H1 (cell line): ENCODE measurements around the gene TPRG1L.

Experiments
- EGR1 ChIP-seq: IDR thresholded peaks from 2 replicates; pipeline ENCODE4 v1.6.1; 2011; ENCODE audit warnings: low read depth, low read length, borderline replicate concordance
- EP300 ChIP-seq, 2 experiments: IDR thresholded peaks; 1 replicate in 1 of 2; 2 replicates in 1 of 2; pipeline ENCODE4 v1.6.1; 2011 to 2012; ENCODE audit warnings: low read depth in 2 of 2, low read length in 2 of 2, mild to moderate bottlenecking in 2 of 2, borderline replicate concordance in 1 of 2, inconsistent platforms in 1 of 2, moderate library complexity in 1 of 2
- EZH2 ChIP-seq: fragments of 200-600 bp; sonication (generic); IDR thresholded peaks from 2 replicates; pipeline ENCODE4 v1.7.1; 2012; ENCODE audit warnings: low read depth, mild to moderate bottlenecking, moderate library complexity, low read length, inconsistent platforms; ENCODE audit not compliant: severe bottlenecking
- JUN ChIP-seq: IDR thresholded peaks from 2 replicates; pipeline ENCODE4 v1.6.1; 2011; ENCODE audit warnings: low read depth, mild to moderate bottlenecking, improper control_type of control experiment, low read length
- RAD21 ChIP-seq, 2 experiments: IDR thresholded peaks in 1 of 2; conservative IDR thresholded peaks in 1 of 2; 2 replicates each; pipeline ENCODE4 v1.6.1; 2011; ENCODE audit warnings: low read depth in 2 of 2, low read length in 2 of 2, improper control_type of control experiment in 1 of 2, inconsistent platforms in 1 of 2, mild to moderate bottlenecking in 1 of 2, moderate library complexity in 1 of 2
- SIX5 ChIP-seq: IDR thresholded peaks from 2 replicates; pipeline ENCODE4 v1.6.1; 2011; ENCODE audit warnings: mild to moderate bottlenecking, low read depth, low read length
- SP2 ChIP-seq: IDR thresholded peaks from 2 replicates; pipeline ENCODE4 v1.6.1; 2012; ENCODE audit warnings: mild to moderate bottlenecking, low read length, inconsistent platforms
- SUZ12 ChIP-seq: fragments of 200-600 bp; sonication (generic); IDR thresholded peaks from 2 replicates; pipeline ENCODE4 v1.6.1; 2012; ENCODE audit warnings: mild to moderate bottlenecking, inconsistent platforms, low read length, moderate library complexity, mixed read lengths
- TAF1 ChIP-seq: IDR thresholded peaks from 2 replicates; pipeline ENCODE4 v1.6.1; 2011; ENCODE audit warnings: mild to moderate bottlenecking, low read depth, low read length
- YY1 ChIP-seq: IDR thresholded peaks from 2 replicates; pipeline ENCODE4 v1.6.1; 2011; ENCODE audit warnings: low read depth, mild to moderate bottlenecking, low read length
- TF ChIP-seq, protein P1 (sequence below), 3 experiments: IDR thresholded peaks; 1 replicate in 2 of 3; 2 replicates in 1 of 3; pipeline versions ENCODE4 v1.5.1 to v1.6.1; 2011; ENCODE audit warnings: low read length in 3 of 3, mild to moderate bottlenecking in 3 of 3, inconsistent platforms in 2 of 3, low read depth in 1 of 3, moderate library complexity in 1 of 3; ENCODE audit not compliant: insufficient read depth in 1 of 3; ENCODE audit errors: control extremely low read depth in 1 of 3
- TF ChIP-seq, protein P2 (sequence below): IDR thresholded peaks from 2 replicates; pipeline ENCODE4 v1.6.1; 2012; ENCODE audit warnings: inconsistent platforms
- TF ChIP-seq, protein P3 (sequence below): IDR thresholded peaks from 2 replicates; pipeline ENCODE4 v1.6.1; 2012; ENCODE audit warnings: inconsistent platforms
- TF ChIP-seq, protein P4 (sequence below): IDR thresholded peaks from 2 replicates; pipeline ENCODE4 v1.6.1; 2012; ENCODE audit warnings: low read length, inconsistent platforms

DNA sequence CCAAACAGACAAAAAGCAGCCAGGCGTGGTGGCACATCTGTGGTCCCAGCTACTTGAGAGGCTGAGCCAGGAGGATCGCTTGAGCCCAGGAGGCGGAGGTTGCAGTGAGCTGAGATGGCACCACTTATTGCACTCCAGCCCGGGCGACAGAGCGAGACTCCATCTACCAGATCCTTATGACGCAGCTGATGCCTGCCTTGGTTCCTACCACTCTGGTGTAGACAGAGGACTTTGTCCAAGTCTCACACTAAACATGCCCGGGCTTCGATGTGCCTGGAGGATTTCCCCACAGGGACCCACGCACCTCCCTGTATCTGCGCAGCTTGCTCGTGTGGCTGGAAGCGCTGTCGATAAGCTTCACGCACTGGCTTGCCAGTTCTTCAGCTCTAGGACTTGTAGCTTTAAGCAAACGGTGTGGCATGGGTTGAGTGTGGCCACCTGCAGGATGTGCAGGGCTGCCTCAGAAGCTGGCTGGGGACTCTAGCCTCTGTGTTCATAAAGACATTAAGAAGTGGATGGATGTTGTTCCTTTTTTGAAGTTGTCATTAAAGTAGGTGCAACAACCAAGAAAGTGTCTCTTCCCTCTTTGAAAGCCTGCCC, 4.8 kb downstream of the TPRG1L start:
- TF ChIP-seq SIX5, result no peak
- TF ChIP-seq, protein P1, sequence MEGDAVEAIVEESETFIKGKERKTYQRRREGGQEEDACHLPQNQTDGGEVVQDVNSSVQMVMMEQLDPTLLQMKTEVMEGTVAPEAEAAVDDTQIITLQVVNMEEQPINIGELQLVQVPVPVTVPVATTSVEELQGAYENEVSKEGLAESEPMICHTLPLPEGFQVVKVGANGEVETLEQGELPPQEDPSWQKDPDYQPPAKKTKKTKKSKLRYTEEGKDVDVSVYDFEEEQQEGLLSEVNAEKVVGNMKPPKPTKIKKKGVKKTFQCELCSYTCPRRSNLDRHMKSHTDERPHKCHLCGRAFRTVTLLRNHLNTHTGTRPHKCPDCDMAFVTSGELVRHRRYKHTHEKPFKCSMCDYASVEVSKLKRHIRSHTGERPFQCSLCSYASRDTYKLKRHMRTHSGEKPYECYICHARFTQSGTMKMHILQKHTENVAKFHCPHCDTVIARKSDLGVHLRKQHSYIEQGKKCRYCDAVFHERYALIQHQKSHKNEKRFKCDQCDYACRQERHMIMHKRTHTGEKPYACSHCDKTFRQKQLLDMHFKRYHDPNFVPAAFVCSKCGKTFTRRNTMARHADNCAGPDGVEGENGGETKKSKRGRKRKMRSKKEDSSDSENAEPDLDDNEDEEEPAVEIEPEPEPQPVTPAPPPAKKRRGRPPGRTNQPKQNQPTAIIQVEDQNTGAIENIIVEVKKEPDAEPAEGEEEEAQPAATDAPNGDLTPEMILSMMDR (IDR thresholded peaks at IDR 0.05; ENCODE audit: control extremely low read depth in 1 of 3, insufficient read depth in 1 of 3, low read depth in 1 of 3, low read length in 3 of 3), result no peak
- TF ChIP-seq TAF1, result no peak
- TF ChIP-seq, protein P2, sequence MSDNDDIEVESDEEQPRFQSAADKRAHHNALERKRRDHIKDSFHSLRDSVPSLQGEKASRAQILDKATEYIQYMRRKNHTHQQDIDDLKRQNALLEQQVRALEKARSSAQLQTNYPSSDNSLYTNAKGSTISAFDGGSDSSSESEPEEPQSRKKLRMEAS, result no peak
- TF ChIP-seq, protein P3, sequence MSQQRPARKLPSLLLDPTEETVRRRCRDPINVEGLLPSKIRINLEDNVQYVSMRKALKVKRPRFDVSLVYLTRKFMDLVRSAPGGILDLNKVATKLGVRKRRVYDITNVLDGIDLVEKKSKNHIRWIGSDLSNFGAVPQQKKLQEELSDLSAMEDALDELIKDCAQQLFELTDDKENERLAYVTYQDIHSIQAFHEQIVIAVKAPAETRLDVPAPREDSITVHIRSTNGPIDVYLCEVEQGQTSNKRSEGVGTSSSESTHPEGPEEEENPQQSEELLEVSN, result no peak
- TF ChIP-seq, protein P4, sequence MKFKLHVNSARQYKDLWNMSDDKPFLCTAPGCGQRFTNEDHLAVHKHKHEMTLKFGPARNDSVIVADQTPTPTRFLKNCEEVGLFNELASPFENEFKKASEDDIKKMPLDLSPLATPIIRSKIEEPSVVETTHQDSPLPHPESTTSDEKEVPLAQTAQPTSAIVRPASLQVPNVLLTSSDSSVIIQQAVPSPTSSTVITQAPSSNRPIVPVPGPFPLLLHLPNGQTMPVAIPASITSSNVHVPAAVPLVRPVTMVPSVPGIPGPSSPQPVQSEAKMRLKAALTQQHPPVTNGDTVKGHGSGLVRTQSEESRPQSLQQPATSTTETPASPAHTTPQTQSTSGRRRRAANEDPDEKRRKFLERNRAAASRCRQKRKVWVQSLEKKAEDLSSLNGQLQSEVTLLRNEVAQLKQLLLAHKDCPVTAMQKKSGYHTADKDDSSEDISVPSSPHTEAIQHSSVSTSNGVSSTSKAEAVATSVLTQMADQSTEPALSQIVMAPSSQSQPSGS, result no peak
- no peak for TF ChIP-seq RAD21 (IDR thresholded peaks at IDR 0.05 in 1 of 2, conservative IDR thresholded peaks at IDR 0.05 in 1 of 2; ENCODE audit: low read depth in 2 of 2, low read length in 2 of 2)
- TF ChIP-seq EZH2, result no peak
- no peak for TF ChIP-seq SUZ12
- no peak for TF ChIP-seq EP300 (IDR thresholded peaks at IDR 0.05; ENCODE audit: borderline replicate concordance in 1 of 2, low read depth in 2 of 2, low read length in 2 of 2)
- TF ChIP-seq JUN, result no peak
- TF ChIP-seq SP2, result no peak
- TF ChIP-seq YY1, result no peak
- no peak for TF ChIP-seq EGR1
